CD8-positive, alpha-beta memory T cell (primary cell): Measurements from ENCODE around the gene PDE4C. TPM values are rescaled to one million over a fixed set of nuclear protein-coding genes. Genes with fewer than 3 reads are reported as not detected.

ENCODE experiments used
- CTCF ChIA-PET: fragments of 350-600 bp; sonication (Branson Sonifier 250); formaldehyde crosslinking; loops from one replicate; lab custom pipeline; 2021; ENCODE audit warnings: antibody characterized with exemption; lab: Charles Lee
- POLR2A ChIA-PET: fragments of 350-600 bp; sonication (Branson Sonifier 250); formaldehyde crosslinking; loops from one replicate; lab custom pipeline; 2021; ENCODE audit warnings: antibody characterized with exemption; lab: Charles Lee
- DNase-seq, 5 donors: peaks; one replicate each; pipeline versions ENCODE4 v3.0.0 to v3.0.0-alpha.2; 2020 to 2022; ENCODE audit warnings: mixed read lengths in 1 of 5
- H3K27ac ChIP-seq: one replicate; pipeline ENCODE4 v1.7.0; 2013; ENCODE audit warnings: low read depth, mild to moderate bottlenecking, low read length, moderate library complexity
- H3K27me3 ChIP-seq: 2 replicates; pipeline ENCODE4 v1.7.0; 2013; ENCODE audit warnings: low read length, mild to moderate bottlenecking; ENCODE audit not compliant: insufficient read depth, poor library complexity, severe bottlenecking
- H3K36me3 ChIP-seq: 2 replicates; pipeline ENCODE4 v1.7.0; 2013; ENCODE audit warnings: mild to moderate bottlenecking, low read length, moderate library complexity; ENCODE audit not compliant: insufficient read depth
- H3K4me1 ChIP-seq: 2 replicates; pipeline ENCODE4 v1.7.0; 2013; ENCODE audit warnings: mild to moderate bottlenecking, low read length, moderate library complexity; ENCODE audit not compliant: insufficient read depth
- H3K4me3 ChIP-seq: 2 replicates; pipeline ENCODE4 v1.7.0; 2013; ENCODE audit warnings: mild to moderate bottlenecking, low read length
- H3K9me3 ChIP-seq: 2 replicates; pipeline ENCODE4 v1.7.0; 2013; ENCODE audit warnings: mild to moderate bottlenecking, low read length
- H3K27ac Mint-ChIP-seq, 8 donors: one replicate each; pipeline ENCODE4 v1.8.0; 2020 to 2021; ENCODE audit warnings: mixed read lengths in 8 of 8, mild to moderate bottlenecking in 6 of 8, inconsistent platforms in 3 of 8, moderate library complexity in 3 of 8
- H3K27me3 Mint-ChIP-seq, 2 donors: one replicate each; pipeline ENCODE4 v1.8.0; 2020 to 2021; ENCODE audit warnings: mixed read lengths in 2 of 2, mild to moderate bottlenecking in 1 of 2, moderate library complexity in 1 of 2
- H3K36me3 Mint-ChIP-seq, 3 donors: one replicate each; pipeline ENCODE4 v1.8.0; 2020 to 2021; ENCODE audit warnings: mixed read lengths in 3 of 3, inconsistent platforms in 1 of 3, mild to moderate bottlenecking in 1 of 3
- H3K4me1 Mint-ChIP-seq, 3 donors: one replicate each; pipeline ENCODE4 v1.8.0; 2020 to 2021; ENCODE audit warnings: mixed read lengths in 3 of 3, inconsistent platforms in 1 of 3, mild to moderate bottlenecking in 1 of 3
- H3K4me3 Mint-ChIP-seq, 7 donors: one replicate each; pipeline ENCODE4 v1.8.0; 2020 to 2021; ENCODE audit warnings: mixed read lengths in 7 of 7, mild to moderate bottlenecking in 6 of 7, moderate library complexity in 4 of 7, inconsistent platforms in 2 of 7
- H3K9me3 Mint-ChIP-seq, 5 donors: one replicate each; pipeline ENCODE4 v1.8.0; 2020 to 2022; ENCODE audit warnings: mixed read lengths in 5 of 5, mild to moderate bottlenecking in 3 of 5, moderate library complexity in 2 of 5, inconsistent platforms in 1 of 5
- polyA plus RNA-seq: library from polyadenylated mRNA; unstranded; fragments of 300-500 nt; fragmentation: Illumina TruSeq; gene quantifications from one replicate; pipeline ENCODE4 v1.2.3, GENCODE V29; 2021
- total RNA-seq, 2 experiments: library from RNA; stranded (reverse); gene quantifications; one replicate each; pipeline ENCODE4 v1.2.3, GENCODE V29; 2021

The PDE4C gene
- total and polyA plus RNA-seq, 3 experiments from 2014 or later, result not detected

GRCh38 chr19:18269070-18269723 is 43.0 kb upstream of the PDE4C start:
- peaks cover 5% of the 10 kb centered on the region for H3K36me3 ChIP-seq
- CTCF ChIA-PET, result interaction anchor here (0.6 to 15.5 kb wide), 4 partner anchors 10 to 64 kb away, joined by 3 to 436 read pairs (median 13); partner anchors contain the start of gene PGPEP1
- H3K27ac Mint-ChIP-seq, result peak overlapping the region in 2 of 8 donors; percentile 51 to 99
- peak overlapping the region in 1 of 7 donors; percentile 52 for H3K4me3 Mint-ChIP-seq
- POLR2A ChIA-PET, result interaction anchor here (0.7 kb wide), 1 partner anchor 183 kb away, joined by 6 read pairs; no protein-coding TSS in a partner anchor
- no peak overlapping the region for H3K4me3 ChIP-seq
- H3K4me1 Mint-ChIP-seq, result peaks cover 9 to 20% (median 13%) of the 10 kb centered on the region in 3 donors
- no peaks in the 10 kb centered on the region for H3K9me3 Mint-ChIP-seq
- H3K27me3 Mint-ChIP-seq, result peaks cover 0 to 9% of the 10 kb centered on the region in 2 donors
- H3K27ac ChIP-seq, result no peak overlapping the region
- H3K27me3 ChIP-seq, result no peaks in the 10 kb centered on the region
- no peaks in the 10 kb centered on the region for H3K9me3 ChIP-seq
- DNase-seq, result no peak
- peaks cover 5 to 35% (median 6%) of the 10 kb centered on the region in 3 donors for H3K36me3 Mint-ChIP-seq
- peaks cover 4% of the 10 kb centered on the region for H3K4me1 ChIP-seq

- peak overlapping the region in 4 of 8 donors; percentile 12 to 74 (median 56) for H3K27ac Mint-ChIP-seq
- H3K27me3 ChIP-seq, result no peaks in the 10 kb centered on the region
- DNase-seq, result no peak
- no peak overlapping the region for H3K4me3 ChIP-seq
- no peak overlapping the region for H3K27ac ChIP-seq
- ChIA-PET POLR2A (no interaction called here), CTCF (interaction anchor here (1.0 kb wide), 1 partner anchor 11 kb away, joined by 3 read pairs; no protein-coding TSS in a partner anchor)
- peaks cover 5 to 35% (median 6%) of the 10 kb centered on the region in 3 donors for H3K36me3 Mint-ChIP-seq
- peaks cover 5% of the 10 kb centered on the region for H3K36me3 ChIP-seq
- H3K4me1 Mint-ChIP-seq, result peaks cover 7 to 12% (median 9%) of the 10 kb centered on the region in 3 donors
- no peak overlapping the region for H3K4me3 Mint-ChIP-seq
- no peaks in the 10 kb centered on the region for H3K9me3 ChIP-seq
- peaks cover 0 to 3% of the 10 kb centered on the region in 2 donors for H3K27me3 Mint-ChIP-seq
- H3K9me3 Mint-ChIP-seq, result no peaks in the 10 kb centered on the region
- H3K4me1 ChIP-seq, result no peaks in the 10 kb centered on the region
These were observed 40.8 kb upstream of the PDE4C start for GRCh38 chr19:18266771-18267686.

- ChIA-PET POLR2A (no interaction called here), CTCF (interaction anchor here (1.7 to 2.1 kb wide), 2 partner anchors 12 to 13 kb away, joined by 5 to 6 read pairs; no protein-coding TSS in a partner anchor)
- Histone ChIP-seq H3K27me3 (no peaks in the 10 kb centered on the region), H3K27ac (no peak overlapping the region), H3K4me3 (no peak overlapping the region), H3K4me1 (no peaks in the 10 kb centered on the region), H3K9me3 (no peaks in the 10 kb centered on the region), H3K36me3 (peaks cover 5% of the 10 kb centered on the region)
- DNase-seq, result no peak
- H3K36me3 Mint-ChIP-seq, result peaks cover 5 to 35% (median 6%) of the 10 kb centered on the region in 3 donors
- peak overlapping the region in 1 of 8 donors; percentile 43 for H3K27ac Mint-ChIP-seq
- no peaks in the 10 kb centered on the region for H3K9me3 Mint-ChIP-seq
- peaks cover 5 to 12% (median 9%) of the 10 kb centered on the region in 3 donors for H3K4me1 Mint-ChIP-seq
- H3K4me3 Mint-ChIP-seq, result peak overlapping the region in 1 of 7 donors; percentile 54
- H3K27me3 Mint-ChIP-seq, result no peaks in the 10 kb centered on the region
These were observed 39.3 kb upstream of the PDE4C start for GRCh38 chr19:18265582-18265981.

- Mint-ChIP-seq H3K9me3 (no peaks in the 10 kb centered on the region), H3K4me3 (peak overlapping the region in 1 of 7 donors; percentile 54), H3K36me3 (peaks cover 5 to 35% (median 6%) of the 10 kb centered on the region in 3 donors), H3K27me3 (no peaks in the 10 kb centered on the region), H3K27ac (no peak overlapping the region), H3K4me1 (peaks cover 5 to 12% (median 9%) of the 10 kb centered on the region in 3 donors)
- Histone ChIP-seq H3K36me3 (peaks cover 5% of the 10 kb centered on the region), H3K27me3 (no peaks in the 10 kb centered on the region), H3K27ac (no peak overlapping the region), H3K9me3 (no peaks in the 10 kb centered on the region), H3K4me3 (no peak overlapping the region), H3K4me1 (no peaks in the 10 kb centered on the region)
- POLR2A ChIA-PET, result no interaction called here
- DNase-seq, result no peak
- CTCF ChIA-PET, result interaction anchor here (1.7 to 2.1 kb wide), 2 partner anchors 12 to 13 kb away, joined by 5 to 6 read pairs; no protein-coding TSS in a partner anchor
These were observed 38.8 kb upstream of the PDE4C start for GRCh38 chr19:18264971-18265540.

GRCh38 chr19:18264137-18264854 is 38.1 kb upstream of the PDE4C start:
- Histone ChIP-seq H3K27ac (no peak overlapping the region), H3K4me1 (no peaks in the 10 kb centered on the region), H3K36me3 (peaks cover 5% of the 10 kb centered on the region), H3K4me3 (no peak overlapping the region), H3K9me3 (no peaks in the 10 kb centered on the region), H3K27me3 (no peaks in the 10 kb centered on the region)
- Mint-ChIP-seq H3K27me3 (no peaks in the 10 kb centered on the region), H3K27ac (no peak overlapping the region), H3K36me3 (peaks cover 5 to 33% (median 6%) of the 10 kb centered on the region in 3 donors), H3K4me1 (peaks cover 5 to 12% (median 9%) of the 10 kb centered on the region in 3 donors), H3K9me3 (no peaks in the 10 kb centered on the region), H3K4me3 (peak overlapping the region in 1 of 7 donors; percentile 54)
- DNase-seq, result no peak
- POLR2A ChIA-PET, result no interaction called here
- CTCF ChIA-PET, result interaction anchor here (1.7 to 2.1 kb wide), 2 partner anchors 11 to 13 kb away, joined by 5 to 6 read pairs; no protein-coding TSS in a partner anchor

GRCh38 chr19:18263324-18264136 is 37.3 kb upstream of the PDE4C start:
- Mint-ChIP-seq H3K27me3 (no peaks in the 10 kb centered on the region), H3K27ac (no peak overlapping the region), H3K4me1 (peaks cover 5 to 12% (median 9%) of the 10 kb centered on the region in 3 donors), H3K9me3 (no peaks in the 10 kb centered on the region), H3K36me3 (peaks cover 5 to 32% (median 6%) of the 10 kb centered on the region in 3 donors), H3K4me3 (no peak overlapping the region)
- ChIA-PET CTCF (interaction anchor here (1.7 to 2.1 kb wide), 3 partner anchors 12 to 16 kb away, joined by 6 read pairs; no protein-coding TSS in a partner anchor), POLR2A (interaction anchor here (0.6 to 0.7 kb wide), 2 partner anchors 74 to 246 kb away, joined by 3 to 6 read pairs; no protein-coding TSS in a partner anchor)
- Histone ChIP-seq H3K36me3 (peaks cover 5% of the 10 kb centered on the region), H3K27me3 (no peaks in the 10 kb centered on the region), H3K4me1 (no peaks in the 10 kb centered on the region), H3K27ac (no peak overlapping the region), H3K4me3 (no peak overlapping the region), H3K9me3 (no peaks in the 10 kb centered on the region)
- DNase-seq, result no peak
